GM12874 (cell line): Measurements from ENCODE around the gene EPB41L4A.

Experiments used
- TF ChIP-seq, protein P1 (sequence below): IDR thresholded peaks from 2 replicates; pipeline ENCODE4 v1.5.1; 2011; ENCODE audit warnings: low read depth, mild to moderate bottlenecking, control low read depth, low read length, moderate library complexity; ENCODE audit not compliant: insufficient read depth

The EPB41L4A gene

DNA sequence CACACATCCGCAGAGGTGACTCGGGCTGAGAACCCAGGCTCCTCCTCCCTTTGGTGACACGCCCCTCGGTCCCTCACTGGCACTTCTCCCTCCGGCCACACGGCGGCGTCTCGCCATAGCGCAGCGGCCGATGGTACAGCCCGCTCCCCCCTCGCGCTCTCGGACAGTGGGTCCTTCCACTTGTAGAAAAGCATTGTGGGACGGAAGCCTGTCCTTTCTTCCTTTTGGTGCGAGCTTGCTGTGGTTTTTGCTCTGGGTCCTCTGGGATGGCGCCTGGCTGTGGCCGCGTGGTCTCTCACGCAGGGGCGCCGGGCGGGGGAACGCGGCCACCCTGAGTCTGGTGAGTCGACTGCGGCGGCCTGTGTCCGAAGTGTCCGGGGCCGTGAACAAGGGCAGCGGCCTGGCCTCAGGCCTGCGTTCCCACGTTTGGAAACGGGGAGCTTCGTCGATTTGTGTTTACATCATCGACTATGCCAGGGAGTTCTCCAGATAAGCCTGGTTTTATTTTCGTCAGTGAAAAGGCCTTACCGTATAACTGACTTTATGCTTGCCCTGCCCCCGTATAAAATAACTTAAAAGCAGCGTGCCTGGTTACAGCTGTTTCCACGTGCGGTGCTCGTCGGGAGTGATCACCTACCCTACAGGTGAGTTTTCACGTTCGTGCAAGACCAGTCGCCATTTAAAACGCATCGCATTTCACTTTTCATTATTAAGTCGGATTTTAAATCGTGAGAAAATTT is 258.3 kb downstream of the EPB41L4A start:
- TF ChIP-seq, protein P1, sequence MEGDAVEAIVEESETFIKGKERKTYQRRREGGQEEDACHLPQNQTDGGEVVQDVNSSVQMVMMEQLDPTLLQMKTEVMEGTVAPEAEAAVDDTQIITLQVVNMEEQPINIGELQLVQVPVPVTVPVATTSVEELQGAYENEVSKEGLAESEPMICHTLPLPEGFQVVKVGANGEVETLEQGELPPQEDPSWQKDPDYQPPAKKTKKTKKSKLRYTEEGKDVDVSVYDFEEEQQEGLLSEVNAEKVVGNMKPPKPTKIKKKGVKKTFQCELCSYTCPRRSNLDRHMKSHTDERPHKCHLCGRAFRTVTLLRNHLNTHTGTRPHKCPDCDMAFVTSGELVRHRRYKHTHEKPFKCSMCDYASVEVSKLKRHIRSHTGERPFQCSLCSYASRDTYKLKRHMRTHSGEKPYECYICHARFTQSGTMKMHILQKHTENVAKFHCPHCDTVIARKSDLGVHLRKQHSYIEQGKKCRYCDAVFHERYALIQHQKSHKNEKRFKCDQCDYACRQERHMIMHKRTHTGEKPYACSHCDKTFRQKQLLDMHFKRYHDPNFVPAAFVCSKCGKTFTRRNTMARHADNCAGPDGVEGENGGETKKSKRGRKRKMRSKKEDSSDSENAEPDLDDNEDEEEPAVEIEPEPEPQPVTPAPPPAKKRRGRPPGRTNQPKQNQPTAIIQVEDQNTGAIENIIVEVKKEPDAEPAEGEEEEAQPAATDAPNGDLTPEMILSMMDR: peak; percentile 100

DNA sequence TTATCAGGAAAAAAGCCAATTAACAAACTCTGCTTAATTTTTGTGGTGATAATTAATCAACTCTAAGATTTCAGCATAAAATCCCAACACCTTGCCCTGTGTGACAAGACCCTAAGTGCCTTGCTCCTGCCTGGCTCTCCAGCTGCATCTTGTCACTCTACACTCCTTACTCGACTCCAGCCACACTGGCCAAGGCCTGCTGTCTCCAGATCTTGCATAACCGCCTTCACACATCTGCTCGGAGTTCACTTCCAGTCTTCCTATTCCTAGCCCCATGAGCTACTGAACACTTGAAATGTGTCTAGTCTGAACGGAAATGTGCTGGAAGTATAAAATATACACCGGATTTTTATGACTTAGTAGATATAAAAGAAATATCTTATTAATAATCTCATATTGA is 259.6 kb downstream of the EPB41L4A start:
- TF ChIP-seq, protein P1: no peak

DNA sequence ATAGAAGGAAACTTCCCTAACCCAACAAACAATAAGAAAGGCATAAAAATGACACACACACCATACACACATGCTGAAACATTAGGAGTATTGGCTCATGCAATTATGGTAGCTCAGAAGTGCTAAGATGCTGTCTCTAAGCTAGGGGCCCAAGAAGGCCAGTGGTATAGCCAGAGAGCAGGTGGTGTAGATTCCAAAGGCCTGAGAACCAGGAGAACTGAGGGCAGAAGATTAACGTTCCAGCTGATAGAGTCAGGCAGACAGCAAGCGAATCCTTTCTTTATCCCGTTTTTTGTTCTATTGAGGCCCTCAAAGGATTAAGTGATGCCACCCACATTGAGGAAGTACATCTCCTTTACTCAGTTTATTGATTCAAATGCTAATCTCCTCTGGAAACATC is 262.9 kb downstream of the EPB41L4A start:
- TF ChIP-seq, protein P1: no peak

DNA sequence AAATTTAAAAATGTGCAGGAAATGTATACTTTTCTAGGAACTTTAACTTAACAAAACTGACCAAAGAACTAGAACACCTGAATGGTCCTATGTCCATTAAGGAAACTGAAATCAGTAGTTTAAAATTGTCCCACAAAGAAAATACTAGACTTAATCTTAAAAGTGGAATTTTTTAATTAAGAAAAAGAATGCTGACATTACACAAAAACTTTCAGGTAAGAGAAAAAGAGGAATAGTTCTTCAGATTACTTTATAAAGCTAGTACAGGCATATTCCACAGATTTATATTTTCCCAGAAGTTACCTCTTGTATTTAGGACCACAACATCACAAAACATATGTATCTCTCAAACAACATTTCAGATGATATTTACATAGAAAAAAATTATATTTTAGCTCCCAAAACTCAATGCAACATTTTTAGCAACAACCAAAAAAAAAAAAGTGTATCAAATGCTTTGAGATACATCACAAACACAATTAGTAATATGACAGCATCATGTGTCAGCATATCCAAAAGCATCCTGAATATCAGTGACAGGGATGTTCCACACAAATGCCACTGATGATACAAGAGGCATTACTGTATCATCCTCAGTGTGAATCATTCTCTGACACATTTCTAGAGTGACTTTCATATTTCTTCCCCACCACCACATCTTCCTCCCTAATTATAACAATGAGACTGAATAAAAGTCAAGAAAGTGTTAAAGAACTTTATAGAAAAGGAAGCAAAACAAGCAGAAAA is 264.0 kb downstream of the EPB41L4A start:
- TF ChIP-seq, protein P1: no peak

DNA sequence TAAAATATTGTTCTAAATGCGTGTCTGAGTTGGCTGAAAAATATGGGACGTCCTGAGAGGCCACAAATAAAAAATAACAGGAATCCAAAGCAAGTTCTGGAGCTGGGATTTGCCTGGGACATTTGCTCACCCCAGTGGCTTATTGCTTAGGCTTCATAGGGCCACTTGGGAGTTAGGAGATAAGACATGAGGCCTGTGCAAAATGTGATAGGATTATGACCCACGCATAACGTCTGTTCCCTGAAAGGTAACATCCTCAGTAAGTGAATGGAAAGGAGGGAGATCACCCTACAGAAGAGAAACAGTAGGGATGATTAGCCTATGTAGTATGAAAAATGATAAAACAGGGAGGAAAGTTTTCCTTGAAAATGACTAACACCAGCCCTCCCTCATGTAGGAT is 269.4 kb downstream of the EPB41L4A start:
- TF ChIP-seq, protein P1: no peak

DNA sequence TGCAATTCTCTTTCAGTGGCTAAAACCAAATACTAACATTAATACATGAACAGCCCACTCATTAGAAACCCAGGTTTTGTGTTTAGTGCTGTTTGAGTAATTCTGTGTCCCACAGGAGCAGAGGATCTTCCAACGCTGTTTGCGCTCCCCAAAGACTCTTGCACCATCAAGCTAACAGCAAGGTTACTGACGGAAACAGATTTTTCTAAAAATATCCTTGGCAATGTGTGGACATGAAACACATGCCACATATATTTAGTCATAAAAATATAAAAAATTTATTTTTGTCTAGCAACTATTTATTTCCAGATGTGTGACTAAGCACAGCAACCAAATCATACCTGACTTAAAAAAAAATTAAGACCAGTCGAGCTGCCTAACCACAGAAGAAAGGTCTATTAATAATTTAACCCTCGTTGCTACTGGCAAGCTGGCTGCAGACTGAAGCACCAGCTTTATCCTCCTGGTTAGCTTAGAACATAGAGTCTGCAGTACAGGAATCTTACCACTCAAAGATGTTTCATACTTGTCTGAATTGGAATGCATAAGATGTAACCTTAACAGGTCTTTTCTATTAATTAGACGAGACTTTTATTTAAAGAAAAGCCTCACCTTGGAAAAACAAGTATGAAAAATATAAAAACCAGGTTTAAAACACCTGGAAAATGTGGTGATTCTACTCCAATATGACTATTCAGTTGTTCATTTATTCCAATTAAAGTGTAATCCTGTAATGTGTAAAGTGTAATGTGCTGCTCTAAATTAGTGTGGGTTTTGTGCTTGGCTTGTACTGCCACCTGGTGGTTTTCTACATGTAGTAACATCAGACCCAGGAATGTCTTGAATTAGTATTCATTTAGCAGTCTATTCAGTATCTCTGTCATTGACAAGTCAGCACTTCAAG is 272.5 kb downstream of the EPB41L4A start:
- TF ChIP-seq, protein P1: peak; percentile 45; the same call in 1 of the 2 replicates

DNA sequence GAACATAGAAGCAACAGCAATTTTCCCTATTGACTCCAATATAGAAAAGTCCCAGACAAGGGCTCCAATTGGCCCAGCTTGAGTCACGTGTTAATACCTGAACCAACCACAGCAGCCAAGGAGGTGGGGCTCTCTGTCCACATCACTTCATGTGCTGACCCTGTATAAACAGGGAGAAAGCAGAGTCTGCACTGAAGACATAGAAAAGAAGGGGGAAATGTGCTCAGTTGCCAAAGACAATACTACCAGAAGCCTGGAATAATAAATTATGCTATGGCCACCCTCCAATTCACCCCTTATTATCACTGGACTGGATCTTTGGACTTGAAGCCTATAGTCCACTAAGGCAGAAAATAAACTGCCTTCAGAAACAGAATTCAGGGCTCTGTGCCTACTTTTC is 275.4 kb downstream of the EPB41L4A start:
- TF ChIP-seq, protein P1: no peak
